GM21786 (cell line): ENCODE data around the gene TNNC2.
"Not testable (repeated sequence)": the region's sequence is repeated elsewhere in the genome, so short reads cannot be mapped to it uniquely, and the experiment has no call there.

Experiments used
- ATAC-seq: cut with Tn5 transposase; IDR thresholded peaks from one replicate; pipeline ENCODE4 v1.9.1; 2021; ENCODE audit not compliant: unreplicated experiment

The TNNC2 gene

DNA sequence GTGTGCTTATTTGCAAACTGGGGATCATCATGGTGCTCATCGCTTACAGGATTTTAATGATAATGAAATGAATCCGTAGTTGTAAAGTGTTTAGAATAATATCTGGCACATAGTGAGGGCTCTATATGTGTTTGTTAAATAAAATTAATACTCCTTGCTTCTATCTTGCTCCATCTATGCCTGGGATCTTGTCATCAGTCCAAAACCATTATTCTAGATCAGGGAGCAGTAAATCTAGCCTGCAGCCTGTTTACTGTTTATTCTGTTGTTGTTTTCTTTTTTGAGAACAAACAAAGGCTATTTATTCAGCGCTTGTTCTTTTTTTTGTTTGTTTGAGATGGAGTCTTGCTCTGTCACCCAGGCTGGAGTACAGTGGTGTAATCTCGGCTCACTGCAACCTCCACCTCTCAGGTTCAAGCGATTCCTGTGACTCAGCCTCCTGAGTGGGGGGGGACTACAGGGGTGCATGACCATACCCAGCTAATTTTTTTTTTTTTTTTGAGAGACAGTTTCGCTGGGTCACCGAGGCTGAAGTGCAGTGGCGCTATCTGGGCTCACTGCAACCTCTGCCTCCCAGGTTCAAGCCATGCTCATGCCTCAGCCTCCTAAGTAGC is 22.0 kb upstream of the TNNC2 start:
- no peak for ATAC-seq

DNA sequence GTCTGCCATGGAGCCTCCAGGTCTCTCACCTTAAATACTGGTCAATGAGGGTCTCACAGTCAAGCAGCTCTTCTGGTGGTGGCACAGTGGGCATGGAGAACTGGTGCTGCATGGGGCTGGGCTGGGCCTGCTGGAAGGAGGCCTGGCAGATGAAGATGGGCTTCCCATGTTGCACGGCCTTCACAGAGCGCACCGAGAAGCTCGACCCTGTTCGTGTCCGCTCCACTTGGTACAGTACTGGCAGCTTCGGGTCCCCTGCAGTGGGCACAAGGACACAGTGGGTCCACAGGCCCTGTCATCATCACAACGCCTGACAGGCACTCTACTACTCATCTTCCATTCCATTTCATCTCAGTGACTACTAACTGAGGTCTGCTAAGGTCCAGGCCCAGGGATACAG is 21.3 kb upstream of the TNNC2 start:
- no peak for ATAC-seq

DNA sequence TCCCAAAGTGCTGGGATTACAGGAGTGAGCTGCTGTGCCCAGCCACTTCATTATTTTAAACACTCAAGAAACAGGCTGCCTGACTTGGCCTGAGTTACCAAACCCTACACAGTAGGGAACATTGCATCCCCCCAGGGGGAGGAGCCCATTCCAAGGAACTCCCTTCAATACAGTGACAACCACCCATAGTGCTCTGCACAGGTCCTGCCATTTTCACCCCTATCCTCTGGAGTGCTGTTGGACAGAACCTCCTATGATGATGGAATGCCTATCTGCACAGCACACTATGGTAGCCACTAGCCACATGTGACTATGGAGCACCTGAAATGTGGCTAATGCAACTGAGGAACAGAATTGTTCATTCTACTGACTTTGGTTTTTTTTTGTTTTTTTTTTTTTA is 18.3 kb upstream of the TNNC2 start:
- ATAC-seq, result no peak

DNA sequence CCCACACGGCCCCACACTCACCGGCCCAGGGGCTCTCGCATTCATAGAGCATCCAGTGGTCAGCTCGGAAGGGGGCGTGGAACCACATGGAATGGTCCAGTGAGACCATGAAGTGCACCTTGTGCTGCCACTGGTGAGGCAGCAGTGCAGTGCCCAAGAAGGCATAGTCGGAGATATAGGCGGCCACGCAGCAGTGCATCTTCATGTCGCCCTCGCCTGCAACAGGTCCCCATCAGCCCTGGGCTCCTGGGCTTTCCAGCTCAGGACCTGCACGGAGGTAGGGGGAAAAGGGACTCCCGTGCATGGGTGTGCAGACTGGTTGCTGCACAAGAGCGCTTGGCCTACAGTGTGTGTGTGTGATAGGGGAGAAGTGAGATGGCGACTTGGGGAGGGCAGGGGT is 16.4 kb upstream of the TNNC2 start:
- no peak for ATAC-seq

DNA sequence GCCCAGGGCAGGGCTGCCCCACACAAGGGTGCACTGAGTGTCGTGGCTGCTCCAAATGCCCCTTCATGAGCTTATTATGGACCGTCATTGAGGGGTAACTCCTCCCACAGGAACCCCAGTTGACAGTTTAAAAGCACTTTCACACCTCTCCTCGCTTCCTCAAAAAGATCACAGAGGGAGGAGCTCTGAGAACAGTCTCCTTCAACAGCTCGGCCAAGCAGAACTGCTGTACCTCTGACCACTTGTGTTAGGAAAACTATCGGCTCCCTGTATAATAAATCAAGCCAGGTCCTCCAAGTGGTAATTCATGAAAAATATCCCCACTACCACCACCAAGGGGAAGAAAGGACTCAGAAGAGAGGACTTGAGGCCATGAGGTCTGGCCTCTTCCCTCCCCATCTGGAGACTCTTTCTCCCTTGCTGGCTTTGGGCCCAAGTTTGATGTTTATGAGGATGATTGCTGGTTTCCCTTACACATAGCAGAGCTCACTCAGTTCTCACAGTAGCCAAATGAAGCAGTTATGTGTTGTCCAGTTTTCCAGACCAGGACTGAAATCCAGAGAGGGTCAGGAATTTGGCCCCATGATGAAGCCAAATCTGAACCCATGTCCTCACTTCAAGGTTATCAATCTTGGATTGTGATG is 15.2 kb upstream of the TNNC2 start:
- ATAC-seq, result no peak

DNA sequence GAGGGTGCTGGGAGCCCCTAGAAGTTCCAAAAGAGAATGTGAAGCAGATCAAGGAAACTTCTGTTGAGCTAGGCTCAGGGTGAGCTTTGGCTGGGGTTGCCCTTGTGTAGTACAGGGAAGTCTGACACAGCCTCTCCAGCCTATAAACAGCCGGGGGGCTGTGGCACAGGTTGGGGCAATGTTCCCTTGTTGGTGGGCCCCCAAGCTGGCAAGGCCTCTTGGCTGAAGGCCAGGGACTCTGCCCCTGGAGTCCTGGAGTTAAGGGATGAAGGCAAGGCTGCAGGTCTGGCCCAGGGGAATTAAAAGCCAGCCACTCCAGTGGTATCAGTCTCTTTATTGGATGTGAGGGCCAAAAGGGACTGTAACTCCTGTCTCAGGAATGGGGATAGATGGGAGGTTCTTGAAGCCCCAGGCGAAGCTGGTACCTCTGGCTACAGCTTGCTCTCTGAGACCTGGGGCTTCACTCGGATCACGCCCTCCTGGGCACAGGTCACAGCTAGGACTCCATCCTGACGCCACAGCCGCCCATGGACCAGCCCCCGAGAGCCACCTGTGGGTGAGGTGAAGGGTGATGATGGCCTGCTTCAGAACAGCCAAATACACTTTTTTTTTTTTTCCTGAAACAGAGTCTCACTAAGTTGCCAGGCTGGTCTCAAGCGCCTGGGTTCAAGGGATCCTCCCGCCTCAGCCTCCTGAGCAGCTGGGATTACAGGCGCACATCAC is 14.5 kb upstream of the TNNC2 start:
- no peak for ATAC-seq

DNA sequence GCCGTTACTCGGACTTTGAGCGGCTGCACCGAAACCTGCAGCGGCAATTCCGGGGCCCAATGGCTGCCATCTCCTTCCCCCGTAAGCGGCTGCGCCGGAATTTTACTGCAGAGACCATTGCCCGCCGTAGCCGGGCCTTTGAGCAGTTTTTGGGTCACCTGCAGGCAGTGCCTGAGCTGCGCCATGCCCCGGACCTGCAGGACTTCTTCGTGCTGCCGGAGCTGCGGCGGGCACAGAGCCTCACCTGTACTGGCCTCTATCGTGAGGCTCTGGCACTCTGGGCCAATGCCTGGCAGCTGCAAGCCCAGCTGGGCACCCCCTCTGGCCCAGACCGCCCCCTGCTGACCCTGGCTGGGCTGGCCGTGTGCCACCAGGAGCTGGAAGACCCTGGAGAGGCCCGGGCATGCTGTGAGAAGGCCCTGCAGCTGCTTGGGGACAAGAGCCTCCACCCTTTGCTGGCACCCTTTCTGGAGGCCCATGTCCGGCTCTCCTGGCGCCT is 13.6 kb upstream of the TNNC2 start:
- ATAC-seq, result no peak

DNA sequence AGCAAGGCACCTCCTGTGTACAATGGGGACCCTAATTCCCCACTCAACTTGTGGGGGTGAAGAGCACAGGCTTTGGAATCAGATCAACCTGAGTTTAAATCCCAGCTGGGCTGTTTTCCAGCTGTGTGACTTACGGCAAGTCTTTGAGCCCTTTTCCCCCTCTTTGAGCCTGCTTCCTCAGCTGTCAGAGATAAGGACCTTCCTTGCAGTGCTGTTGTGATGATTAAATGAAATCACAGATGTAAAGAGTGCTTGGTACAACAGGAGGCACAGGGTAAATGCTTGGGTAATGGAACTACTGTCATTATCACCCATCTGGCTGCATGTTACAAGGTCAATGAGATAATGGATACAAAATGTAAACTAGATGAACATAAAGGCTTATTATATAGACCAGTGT is 9.7 kb upstream of the TNNC2 start:
- no peak for ATAC-seq

DNA sequence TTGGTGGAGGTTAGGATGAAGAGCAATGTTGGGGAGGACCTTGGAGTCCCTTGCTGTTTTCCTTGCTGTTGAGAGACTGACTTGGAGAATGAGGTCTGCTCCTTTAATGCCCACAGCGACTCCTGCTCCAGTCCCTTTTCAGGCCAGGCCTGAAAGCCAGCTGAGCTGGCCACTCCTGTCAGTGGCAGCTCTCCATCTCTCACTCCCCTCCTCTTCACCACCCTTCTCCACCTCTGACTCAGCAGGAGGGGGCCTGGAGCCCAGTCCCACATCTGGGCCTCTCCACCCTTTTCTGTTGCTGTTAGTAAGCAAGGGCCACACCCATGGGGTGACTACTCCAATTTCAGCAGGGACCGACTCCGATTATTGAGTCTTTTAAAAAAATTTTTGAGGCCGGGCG is 8.7 kb upstream of the TNNC2 start:
- no peak for ATAC-seq

DNA sequence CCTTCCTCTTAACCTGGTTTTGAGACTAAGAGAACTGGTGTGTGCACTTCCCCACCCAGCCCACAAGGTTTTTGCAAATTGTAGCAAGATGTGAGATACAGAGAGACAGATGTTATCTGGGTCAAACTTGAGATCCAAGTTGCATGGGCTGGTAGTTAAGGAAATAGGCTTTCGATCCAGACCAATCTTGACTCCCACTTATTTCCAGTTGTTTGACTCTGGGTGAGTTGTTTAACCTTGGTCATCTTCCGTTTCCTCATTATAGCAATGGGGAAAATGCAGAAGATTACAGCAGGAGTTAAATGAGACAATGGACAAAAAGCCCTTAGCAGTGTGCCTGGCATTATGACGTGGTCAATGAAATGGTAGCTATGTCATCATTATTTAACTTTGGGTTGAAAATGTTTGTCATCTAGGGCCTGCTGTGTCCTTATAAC is 8.2 kb upstream of the TNNC2 start:
- ATAC-seq, result no peak

DNA sequence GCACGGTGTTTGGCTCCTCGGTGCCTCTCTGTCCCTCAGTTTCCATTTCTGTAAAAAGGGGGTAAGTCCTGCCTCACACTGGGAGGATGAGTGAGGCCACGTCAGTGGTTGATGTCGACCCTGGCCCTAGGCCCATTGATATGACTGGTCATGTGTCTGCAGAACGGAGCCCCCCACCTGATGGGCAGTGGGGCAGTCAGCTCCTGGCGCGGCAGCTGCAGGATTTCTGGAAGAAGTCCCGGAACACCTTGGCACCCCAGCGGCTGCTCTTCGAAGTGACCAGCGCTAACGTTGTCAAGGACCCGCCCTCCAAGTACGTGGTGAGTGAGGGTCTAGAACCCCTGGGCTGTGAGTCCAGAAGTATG is 7.7 kb upstream of the TNNC2 start:
- no peak for ATAC-seq

DNA sequence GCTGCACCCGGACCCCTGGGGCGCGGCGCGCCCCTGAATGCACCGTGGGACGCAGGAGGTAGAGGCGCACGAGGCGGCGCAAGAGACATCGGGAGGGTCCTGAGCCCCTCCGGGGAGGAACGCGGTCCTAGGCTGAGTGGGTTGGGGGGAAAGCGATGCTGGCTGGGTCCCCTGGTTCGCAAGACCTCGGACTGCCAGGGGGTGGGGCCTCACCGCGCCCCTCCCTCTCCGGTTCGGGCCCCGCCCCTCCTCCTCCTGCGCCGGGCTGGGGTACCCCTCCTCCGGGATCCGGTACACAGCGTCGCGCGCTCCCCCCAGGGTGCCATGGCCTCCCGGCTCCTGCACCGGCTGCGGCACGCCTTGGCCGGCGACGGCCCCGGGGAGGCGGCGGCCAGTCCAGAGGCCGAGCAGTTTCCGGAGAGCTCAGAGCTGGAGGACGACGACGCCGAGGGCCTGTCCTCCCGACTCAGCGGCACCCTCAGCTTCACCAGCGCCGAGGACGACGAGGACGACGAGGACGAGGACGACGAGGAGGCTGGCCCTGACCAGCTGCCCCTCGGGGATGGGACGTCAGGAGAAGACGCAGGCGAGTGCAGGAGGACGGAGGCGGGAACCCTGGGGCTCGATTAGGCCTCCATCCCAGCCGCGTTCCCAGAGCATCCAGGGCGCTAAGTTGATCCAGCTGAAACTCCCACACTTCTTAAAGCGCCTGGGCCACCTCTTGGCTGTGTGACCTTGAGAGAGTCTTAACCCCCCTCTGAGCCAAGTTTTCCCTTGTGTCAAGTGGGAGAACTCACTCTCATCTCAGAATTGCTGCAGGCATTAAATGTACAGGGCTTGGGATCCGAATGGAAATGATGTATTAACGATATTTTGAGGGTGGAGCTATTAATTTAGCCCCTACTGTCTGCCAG is 7.0 kb upstream of the TNNC2 start:
- no peak for ATAC-seq

DNA sequence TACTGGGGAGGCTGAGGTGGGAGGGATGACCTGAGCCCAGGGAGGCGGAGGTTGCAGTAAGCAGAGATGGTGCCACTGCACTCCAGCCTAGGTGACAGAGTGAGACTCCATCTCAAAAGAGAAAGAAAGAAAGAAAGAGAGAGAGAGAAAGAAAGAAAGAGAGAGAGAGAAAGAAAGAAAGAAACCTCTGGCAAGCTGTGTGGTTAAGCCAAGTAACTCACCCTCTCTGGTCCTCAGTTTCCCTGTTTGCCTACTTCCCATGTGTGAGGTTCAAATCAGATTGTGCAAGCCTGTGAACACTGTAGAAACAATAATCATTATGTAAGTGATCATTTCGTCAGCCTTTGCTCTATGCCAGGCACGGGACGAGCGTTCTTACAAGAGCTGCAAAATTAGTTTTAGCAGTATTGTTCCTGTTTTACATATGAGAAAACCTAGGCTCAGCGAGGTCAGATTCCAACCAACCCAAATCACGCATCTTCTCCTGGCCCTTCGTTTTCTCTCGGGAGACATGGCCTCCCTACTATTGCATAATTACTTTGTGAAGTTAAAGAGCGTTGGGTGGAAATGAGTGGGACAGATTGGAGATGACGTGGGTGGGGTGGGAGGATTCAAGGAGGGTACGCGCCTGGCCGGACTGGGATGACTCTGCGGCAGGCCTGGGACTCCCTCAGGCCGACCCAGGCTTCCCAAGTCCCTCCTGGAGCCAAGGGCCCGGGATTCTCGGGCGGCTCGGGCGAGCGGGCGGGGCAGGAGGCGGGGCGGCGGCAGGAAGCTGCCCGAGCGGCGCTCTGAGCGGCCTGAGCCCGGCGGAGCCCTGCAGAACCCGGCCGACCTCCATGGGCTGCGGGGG is 6.1 kb upstream of the TNNC2 start, which contains the start of gene SNX21:
Gene SNX21, plus strand, starts transcription at position 770 of the 853 bp plus-strand sequence. CDS start 121 bp downstream, outside the sequence.
- ATAC-seq, result no peak

DNA sequence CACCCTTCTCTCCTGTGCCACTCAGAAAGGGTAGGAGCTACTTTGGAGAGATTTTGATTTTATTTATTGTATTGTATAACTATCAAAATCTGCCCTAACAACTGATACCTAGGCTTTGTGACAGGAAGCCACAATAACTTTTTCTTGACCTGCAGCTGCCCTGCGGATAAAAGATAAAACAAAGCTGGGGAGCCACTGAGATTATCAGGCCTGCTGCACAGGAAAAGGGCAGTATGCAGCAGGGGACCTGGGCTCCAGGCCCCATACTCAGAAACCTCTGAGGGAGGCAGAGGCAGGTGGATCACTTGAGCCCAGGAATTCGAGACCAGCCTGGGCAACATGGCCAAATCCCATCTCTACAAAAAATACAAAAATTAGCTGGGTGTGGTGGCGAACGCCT is 5.5 kb upstream of the TNNC2 start:
- no peak for ATAC-seq

DNA sequence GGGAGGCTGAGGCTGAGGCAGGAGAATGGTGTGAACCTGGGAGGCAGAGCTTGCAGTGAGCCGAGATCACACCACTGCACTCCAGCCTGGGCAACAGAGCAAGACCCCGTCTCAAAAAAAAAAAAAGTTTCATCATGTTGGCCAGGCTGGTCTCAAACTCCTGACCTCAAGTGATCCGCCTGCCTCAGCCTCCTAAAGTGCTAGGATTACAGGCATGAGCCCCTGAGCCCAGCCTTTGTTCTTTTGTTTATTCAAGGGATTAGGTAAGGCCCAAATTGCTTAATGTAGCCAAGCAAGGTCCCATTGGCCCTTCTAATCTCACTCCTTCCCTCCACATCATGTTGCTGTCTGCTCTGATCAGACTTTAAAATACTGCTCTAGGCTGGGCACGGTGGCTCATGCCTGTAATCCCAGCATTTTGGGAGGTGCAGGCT is 2.6 kb upstream of the TNNC2 start:
- not testable (repeated sequence) for ATAC-seq

DNA sequence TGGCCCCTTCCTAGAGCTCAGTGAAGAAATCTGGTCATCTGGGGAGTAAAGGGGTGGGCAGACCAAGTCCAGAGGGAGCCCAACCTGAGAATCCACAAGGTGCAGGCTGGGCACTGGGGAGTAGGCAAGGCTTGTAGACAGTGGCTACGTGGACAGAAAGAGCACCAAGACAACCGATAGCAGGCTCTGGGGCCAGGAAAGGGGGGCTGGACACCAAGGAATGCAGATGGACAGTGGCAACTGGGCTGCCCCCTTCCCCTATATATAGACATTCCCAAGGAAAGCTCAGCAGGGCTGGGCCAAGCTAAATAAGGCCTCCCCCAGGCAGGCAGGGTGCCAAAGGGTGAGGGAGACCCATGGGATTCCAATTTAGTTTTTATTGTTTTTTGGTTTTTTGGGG is 1.5 kb upstream of the TNNC2 start:
- ATAC-seq, result no peak

DNA sequence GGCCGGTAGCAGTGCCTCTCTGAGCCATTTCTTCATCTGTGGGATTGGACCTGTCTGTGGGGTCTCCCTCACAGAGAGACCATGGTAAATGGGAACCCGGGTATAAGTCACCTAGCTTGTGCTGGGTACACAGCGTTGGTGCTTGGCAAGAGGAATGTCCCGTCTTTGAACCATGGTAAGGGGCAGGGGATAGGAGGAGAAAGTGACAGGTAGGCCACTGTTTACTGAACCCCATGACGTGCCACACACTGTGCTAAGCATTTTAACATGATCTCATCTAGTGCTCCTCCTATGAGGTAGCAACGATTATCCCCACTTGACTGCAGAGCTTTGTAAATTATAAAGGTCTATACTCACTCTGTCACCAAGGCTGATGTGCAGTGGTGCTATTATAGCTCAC is 600 bp upstream of the TNNC2 start:
- no peak for ATAC-seq

DNA sequence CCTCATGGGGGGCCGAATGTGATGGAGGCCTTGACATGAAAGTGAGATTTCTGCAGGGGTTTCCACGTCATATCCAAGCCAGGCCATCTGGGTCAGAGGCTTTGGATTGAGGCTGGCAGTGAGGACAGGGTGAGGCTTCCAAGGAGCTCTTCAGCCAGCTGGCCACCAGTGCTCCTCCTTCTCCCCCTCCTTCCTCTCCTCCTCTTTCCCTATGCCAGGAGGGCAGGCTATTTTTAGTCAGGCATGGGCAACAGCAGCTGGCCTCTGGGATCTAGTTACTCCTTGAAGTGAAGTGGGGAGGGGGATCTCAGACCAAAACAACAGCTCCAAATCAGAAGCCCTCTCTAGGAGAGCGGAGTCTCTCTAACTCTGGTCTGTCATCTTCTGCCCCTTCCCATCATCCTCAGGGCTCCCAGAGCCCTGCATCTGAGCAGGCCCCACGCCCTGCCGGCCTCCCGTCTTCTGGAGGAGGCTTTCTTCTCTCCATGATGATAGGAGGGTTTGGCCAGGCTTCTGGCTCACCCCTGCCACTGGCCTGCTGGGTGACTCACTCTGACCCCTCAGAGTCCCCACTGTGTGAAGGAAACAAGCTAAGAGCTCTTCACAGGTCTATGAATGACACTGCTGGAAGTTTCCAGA is 612 bp downstream of the TNNC2 start:
- no peak for ATAC-seq

DNA sequence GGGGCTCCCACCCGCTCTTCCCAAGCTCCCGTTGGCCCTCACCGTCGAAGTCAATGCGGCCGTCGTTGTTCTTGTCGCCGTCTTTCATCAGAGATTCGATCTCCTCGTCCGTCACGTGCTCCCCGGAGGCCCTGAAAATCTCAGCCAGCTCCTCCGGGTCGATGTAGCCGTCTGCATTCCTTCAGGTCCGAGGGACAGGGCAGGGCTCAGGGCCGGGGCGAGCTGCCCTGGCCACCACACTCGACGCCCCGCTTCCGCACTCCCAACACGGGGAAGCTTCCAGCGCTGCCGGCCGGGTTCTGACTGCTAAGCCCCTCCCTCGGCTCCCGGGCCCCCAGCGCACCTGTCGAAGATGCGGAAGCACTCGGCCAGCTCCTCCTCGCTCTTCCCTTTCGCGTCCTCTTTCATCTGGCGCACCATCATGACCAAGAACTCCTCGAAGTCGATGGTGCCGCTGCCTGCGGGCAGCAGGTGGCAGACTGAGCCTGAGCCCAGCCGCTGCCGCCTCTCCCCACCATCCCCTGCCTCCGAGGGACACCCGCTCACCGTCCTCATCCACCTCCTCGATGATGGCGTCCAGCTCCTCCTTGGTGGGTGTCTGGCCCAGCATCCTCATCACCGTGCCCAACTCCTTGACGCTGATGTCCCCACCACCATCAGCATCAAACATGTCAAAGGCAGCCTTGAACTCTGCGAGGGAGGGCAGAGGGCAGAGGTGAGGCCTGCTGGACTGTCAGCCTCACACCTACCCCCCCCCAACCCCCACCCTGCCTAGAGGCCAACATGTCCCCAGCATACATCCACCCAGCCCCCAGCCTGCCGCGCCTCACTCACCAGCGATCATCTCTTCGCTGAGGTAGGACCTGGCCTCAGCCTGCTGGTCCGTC is 2.9 kb downstream of the TNNC2 start:
- ATAC-seq, result no peak
